HEK293T (cell line): Measurements from ENCODE around the gene ADGRB2.

Experiments used
- ARNT ChIP-seq: fragments of 450-650 bp; IDR thresholded peaks from 2 replicates; pipeline ENCODE4 v1.6.1; 2017; ENCODE audit warnings: mild to moderate bottlenecking
- SP1 ChIP-seq: fragments of 450-650 bp; IDR thresholded peaks from 2 replicates; pipeline ENCODE4 v1.6.1; 2017

GRCh38 chr1:31790641-31791091 is 26.5 kb upstream of the ADGRB2 start:
- TF ChIP-seq SP1 (no peak), ARNT (no peak)
